Uterus (tissue), 2 donors: ENCODE results near the gene TMEM37.

Experiments
- CTCF ChIP-seq, 4 experiments: fragments of 200-600 bp in 2 of 4; fragments of 450-650 bp in 2 of 4; sonication (generic) in 2 of 4; IDR thresholded peaks; one replicate each; pipeline ENCODE4 v1.5.1; 2016 to 2019; ENCODE audit warnings: antibody characterized with exemption in 4 of 4, mild to moderate bottlenecking in 2 of 4, moderate library complexity in 1 of 4
- POLR2A ChIP-seq, 2 donors: fragments of 450-650 bp; IDR thresholded peaks; one replicate each; pipeline ENCODE4 v1.6.1; 2016; ENCODE audit warnings: antibody characterized with exemption in 2 of 2, mild to moderate bottlenecking in 1 of 2, moderate library complexity in 1 of 2

GRCh38 chr2:119405151-119405550 is 26.5 kb upstream of the TMEM37 start:
- TF ChIP-seq CTCF (IDR thresholded peaks at IDR 0.05) (no peak), POLR2A (IDR thresholded peaks at IDR 0.05) (no peak)
